Measurements from ENCODE around the gene SERP2.

Gene SERP2

DNA sequence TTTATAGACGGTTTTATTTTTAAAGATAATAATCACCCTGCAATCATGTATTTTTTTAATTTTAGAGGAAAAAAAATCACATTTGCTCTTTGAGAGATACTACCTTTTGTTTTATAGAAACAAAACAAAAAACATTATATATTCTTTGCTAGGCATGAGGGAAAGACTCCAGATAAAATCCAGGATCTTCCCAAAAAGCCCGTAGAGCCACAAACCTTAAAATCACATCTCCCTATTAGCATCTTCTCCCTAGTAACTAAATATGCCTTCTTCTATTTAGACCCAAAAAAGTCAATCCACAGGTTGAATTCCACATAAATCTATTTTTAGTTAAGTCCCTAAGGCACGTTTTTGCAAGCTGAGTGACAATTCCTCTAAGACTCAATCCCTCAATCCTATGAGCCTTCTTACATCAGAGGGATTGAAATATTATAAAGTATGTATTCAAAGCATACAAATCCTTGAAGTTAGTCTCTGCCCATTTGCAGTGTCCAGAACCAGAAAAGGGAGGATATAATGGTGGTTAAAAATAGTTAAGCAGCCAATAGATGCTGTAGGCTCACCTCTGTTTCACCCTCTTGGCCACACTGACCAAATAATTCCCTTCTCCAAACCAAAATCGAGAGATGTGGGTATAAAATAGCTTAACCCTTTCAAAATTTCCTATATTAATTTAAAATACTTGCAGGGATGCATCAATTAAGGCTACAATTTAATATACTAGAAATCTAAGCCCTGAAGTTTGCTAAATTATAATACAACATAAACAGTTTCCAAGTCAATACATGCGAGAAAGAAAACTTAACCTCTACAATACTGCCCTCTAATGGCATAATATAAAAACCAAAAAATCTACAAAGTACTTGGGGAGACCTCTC, 64.0 kb downstream of the SERP2 start (continued):
- TF ChIP-seq, protein P1, sequence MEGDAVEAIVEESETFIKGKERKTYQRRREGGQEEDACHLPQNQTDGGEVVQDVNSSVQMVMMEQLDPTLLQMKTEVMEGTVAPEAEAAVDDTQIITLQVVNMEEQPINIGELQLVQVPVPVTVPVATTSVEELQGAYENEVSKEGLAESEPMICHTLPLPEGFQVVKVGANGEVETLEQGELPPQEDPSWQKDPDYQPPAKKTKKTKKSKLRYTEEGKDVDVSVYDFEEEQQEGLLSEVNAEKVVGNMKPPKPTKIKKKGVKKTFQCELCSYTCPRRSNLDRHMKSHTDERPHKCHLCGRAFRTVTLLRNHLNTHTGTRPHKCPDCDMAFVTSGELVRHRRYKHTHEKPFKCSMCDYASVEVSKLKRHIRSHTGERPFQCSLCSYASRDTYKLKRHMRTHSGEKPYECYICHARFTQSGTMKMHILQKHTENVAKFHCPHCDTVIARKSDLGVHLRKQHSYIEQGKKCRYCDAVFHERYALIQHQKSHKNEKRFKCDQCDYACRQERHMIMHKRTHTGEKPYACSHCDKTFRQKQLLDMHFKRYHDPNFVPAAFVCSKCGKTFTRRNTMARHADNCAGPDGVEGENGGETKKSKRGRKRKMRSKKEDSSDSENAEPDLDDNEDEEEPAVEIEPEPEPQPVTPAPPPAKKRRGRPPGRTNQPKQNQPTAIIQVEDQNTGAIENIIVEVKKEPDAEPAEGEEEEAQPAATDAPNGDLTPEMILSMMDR (tag by site-specific recombination; IDR thresholded peaks at IDR 0.05) = no peak
- TF ChIP-seq ZNF223 (tag by site-specific recombination; IDR thresholded peaks at IDR 0.05) = no peak
- peak; percentile 44 for TF ChIP-seq PRDM6 (tag by site-specific recombination; IDR thresholded peaks at IDR 0.05)
- TF ChIP-seq SP3 (tag by site-specific recombination; IDR thresholded peaks at IDR 0.05) = no peak
- no peak for TF ChIP-seq BCL11B (tag by site-specific recombination; IDR thresholded peaks at IDR 0.05; ENCODE audit: low read depth)
- TF ChIP-seq ZSCAN30 (tag by site-specific recombination; IDR thresholded peaks at IDR 0.05) = no peak
- no peak for TF ChIP-seq YY1 (tag by site-specific recombination; IDR thresholded peaks at IDR 0.05)
- TF ChIP-seq ZFP37 (tag by site-specific recombination; IDR thresholded peaks at IDR 0.05) = no peak
- no peak for TF ChIP-seq ZSCAN23 (tag by site-specific recombination; IDR thresholded peaks at IDR 0.05)
- TF ChIP-seq ZSCAN5A (tag by site-specific recombination; IDR thresholded peaks at IDR 0.05) = no peak
- no peak for TF ChIP-seq ZNF792 (tag by site-specific recombination; IDR thresholded peaks at IDR 0.05)
- TF ChIP-seq HOXA7 (CRISPR knock-in tag; IDR thresholded peaks at IDR 0.05; ENCODE audit: borderline replicate concordance) = no peak
- no peak for TF ChIP-seq ZNF600 (tag by site-specific recombination; IDR thresholded peaks at IDR 0.05)
- TF ChIP-seq MEIS1 (CRISPR knock-in tag; IDR thresholded peaks at IDR 0.05; ENCODE audit: borderline replicate concordance) = no peak
- TF ChIP-seq KLF10 (tag by site-specific recombination; IDR thresholded peaks at IDR 0.05) = no peak
- no peak for TF ChIP-seq KLF16 (tag by site-specific recombination; IDR thresholded peaks at IDR 0.05)
- TF ChIP-seq ZNF112 (tag by site-specific recombination; IDR thresholded peaks at IDR 0.05) = no peak
- no peak for TF ChIP-seq ZFP69B (tag by site-specific recombination; IDR thresholded peaks at IDR 0.05)
- peak; percentile 88 for TF ChIP-seq IKZF3 (tag by site-specific recombination; IDR thresholded peaks at IDR 0.05)
- TF ChIP-seq ZIC2 (tag by site-specific recombination; IDR thresholded peaks at IDR 0.05) = no peak
- TF ChIP-seq ZBTB7A (tag by site-specific recombination; IDR thresholded peaks at IDR 0.05; ENCODE audit: low read depth) = no peak
- TF ChIP-seq, protein P2, sequence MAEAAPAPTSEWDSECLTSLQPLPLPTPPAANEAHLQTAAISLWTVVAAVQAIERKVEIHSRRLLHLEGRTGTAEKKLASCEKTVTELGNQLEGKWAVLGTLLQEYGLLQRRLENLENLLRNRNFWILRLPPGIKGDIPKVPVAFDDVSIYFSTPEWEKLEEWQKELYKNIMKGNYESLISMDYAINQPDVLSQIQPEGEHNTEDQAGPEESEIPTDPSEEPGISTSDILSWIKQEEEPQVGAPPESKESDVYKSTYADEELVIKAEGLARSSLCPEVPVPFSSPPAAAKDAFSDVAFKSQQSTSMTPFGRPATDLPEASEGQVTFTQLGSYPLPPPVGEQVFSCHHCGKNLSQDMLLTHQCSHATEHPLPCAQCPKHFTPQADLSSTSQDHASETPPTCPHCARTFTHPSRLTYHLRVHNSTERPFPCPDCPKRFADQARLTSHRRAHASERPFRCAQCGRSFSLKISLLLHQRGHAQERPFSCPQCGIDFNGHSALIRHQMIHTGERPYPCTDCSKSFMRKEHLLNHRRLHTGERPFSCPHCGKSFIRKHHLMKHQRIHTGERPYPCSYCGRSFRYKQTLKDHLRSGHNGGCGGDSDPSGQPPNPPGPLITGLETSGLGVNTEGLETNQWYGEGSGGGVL (tag by site-specific recombination; IDR thresholded peaks at IDR 0.05) = no peak
- TF ChIP-seq ZBTB1 (tag by site-specific recombination; IDR thresholded peaks at IDR 0.05) = no peak
- TF ChIP-seq ZNF654 (tag by site-specific recombination; IDR thresholded peaks at IDR 0.05; ENCODE audit: low read depth) = peak; percentile 74
- no peak for TF ChIP-seq ZNF776 (tag by site-specific recombination; IDR thresholded peaks at IDR 0.05; ENCODE audit: borderline replicate concordance)
- TF ChIP-seq ZEB2 (tag by site-specific recombination; IDR thresholded peaks at IDR 0.05) = no peak
- no peak for TF ChIP-seq SETDB1 (IDR thresholded peaks at IDR 0.05; ENCODE audit: insufficient read length, low read length)
- TF ChIP-seq HOXD13 (CRISPR knock-in tag; IDR thresholded peaks at IDR 0.05; ENCODE audit: borderline replicate concordance) = no peak
- TF ChIP-seq ZNF138 (tag by site-specific recombination; IDR thresholded peaks at IDR 0.05; ENCODE audit: borderline replicate concordance) = no peak
- TF ChIP-seq EGR2 (tag by site-specific recombination; IDR thresholded peaks at IDR 0.05; ENCODE audit: low read depth) = no peak
- TF ChIP-seq ZNF473 (tag by site-specific recombination; IDR thresholded peaks at IDR 0.05) = no peak
- TF ChIP-seq ZNF221 (tag by site-specific recombination; IDR thresholded peaks at IDR 0.05; ENCODE audit: borderline replicate concordance) = no peak
- TF ChIP-seq KLF1 (tag by site-specific recombination; IDR thresholded peaks at IDR 0.05) = no peak
- TF ChIP-seq ZNF658 (tag by site-specific recombination; IDR thresholded peaks at IDR 0.05) = no peak
- TF ChIP-seq ZNF596 (tag by site-specific recombination; IDR thresholded peaks at IDR 0.05) = no peak
- TF ChIP-seq ZNF571 (tag by site-specific recombination; IDR thresholded peaks at IDR 0.05) = no peak
- TF ChIP-seq ZNF777 (tag by site-specific recombination; IDR thresholded peaks at IDR 0.05; ENCODE audit: borderline replicate concordance) = no peak

Data from HEK293 (cell line).